Hematopoietic multipotent progenitor cell treated with erythropoietin and hydrocortisone succinate and interleukin-3 and kit ligand, for 6 days (in vitro differentiated cells): ENCODE results near the gene ZNF695.
"Not testable (repeated sequence)": the region's sequence is repeated elsewhere in the genome, so short reads cannot be mapped to it uniquely, and the experiment has no call there.

Experiments used
- DNase-seq: peaks from one replicate; pipeline ENCODE4 v3.0.0-alpha.2; 2015

ZNF695 gene

GRCh38 chr1:247007511-247008405, at the start of gene ZNF695:
ZNF695 (minus strand) TSS chr1:247008057; CDS start chr1:247007908, 149 bp downstream.
- DNase-seq, result peak; percentile 97

GRCh38 chr1:247056071-247056470, 48.2 kb upstream of the ZNF695 start:
- DNase-seq, result no peak

GRCh38 chr1:247054992-247055415, 47.1 kb upstream of the ZNF695 start:
- peak; percentile 27 for DNase-seq

- DNase-seq, result no peak
Observed at GRCh38 chr1:247047702-247048101, 39.8 kb upstream of the ZNF695 start.

- DNase-seq, result no peak
Observed at GRCh38 chr1:247047260-247047659, 39.4 kb upstream of the ZNF695 start.

GRCh38 chr1:247043406-247043805, 35.5 kb upstream of the ZNF695 start:
- DNase-seq, result no peak

GRCh38 chr1:247037511-247038320, 29.9 kb upstream of the ZNF695 start:
- DNase-seq, result peak; percentile 9

- not testable (repeated sequence) for DNase-seq
Observed at GRCh38 chr1:247032306-247032705, 24.4 kb upstream of the ZNF695 start.

- not testable (repeated sequence) for DNase-seq
Observed at GRCh38 chr1:247024658-247025057, 16.8 kb upstream of the ZNF695 start.

GRCh38 chr1:247013391-247013790, 5.5 kb upstream of the ZNF695 start:
- DNase-seq, result no peak

- DNase-seq, result no peak
Observed at GRCh38 chr1:247008406-247008799, 546 bp upstream of the ZNF695 start.

- not testable (repeated sequence) for DNase-seq
Observed at GRCh38 chr1:247004081-247004480, 3.8 kb downstream of the ZNF695 start.

- no peak for DNase-seq
Observed at GRCh38 chr1:246989901-246990300, 18.0 kb downstream of the ZNF695 start.

- no peak for DNase-seq
Observed at GRCh38 chr1:246988316-246988715, 19.5 kb downstream of the ZNF695 start.

- DNase-seq, result peak; percentile 4
Observed at GRCh38 chr1:246987083-246987690, 20.7 kb downstream of the ZNF695 start.

GRCh38 chr1:246978785-246979184, 29.1 kb downstream of the ZNF695 start:
- no peak for DNase-seq

GRCh38 chr1:246978281-246978680, 29.6 kb downstream of the ZNF695 start:
- DNase-seq, result no peak

- no peak for DNase-seq
Observed at GRCh38 chr1:246971969-246972368, 35.9 kb downstream of the ZNF695 start.

GRCh38 chr1:246971090-246971721, 36.7 kb downstream of the ZNF695 start:
- peak; percentile 63 for DNase-seq

GRCh38 chr1:246969621-246970020, 38.2 kb downstream of the ZNF695 start:
- no peak for DNase-seq

GRCh38 chr1:246966502-246966901, 41.4 kb downstream of the ZNF695 start:
- DNase-seq, result no peak

GRCh38 chr1:246959944-246960693, 47.7 kb downstream of the ZNF695 start:
- peak; percentile 88 for DNase-seq
